HepG2 (cell line): ENCODE results near the gene FAM117A. TPM values are rescaled to one million over a fixed set of nuclear protein-coding genes. Genes with fewer than 3 reads are reported as not detected.

Experiments
- CHCHD3 ChIP-seq: sonication (generic); formaldehyde crosslinking; IDR thresholded peaks from 2 replicates; pipeline ENCODE4 v1.8.0; 2022; ENCODE audit warnings: mild to moderate bottlenecking, missing genetic modification reagents, moderate library complexity
- ESRRA ChIP-seq: sonication (generic); formaldehyde crosslinking; IDR thresholded peaks from 2 replicates; pipeline ENCODE4 v1.5.1; 2020; ENCODE audit warnings: mild to moderate bottlenecking, low read depth, missing genetic modification reagents
- EZH2 ChIP-seq: conservative IDR thresholded peaks from 2 replicates; pipeline ENCODE4 v1.6.1; 2012; ENCODE audit warnings: mild to moderate bottlenecking, low read depth, low read length, moderate library complexity
- FIP1L1 ChIP-seq: fragments of 200-400 bp; formaldehyde crosslinking; IDR thresholded peaks from 2 replicates; pipeline ENCODE4 v1.6.1; 2018; ENCODE audit warnings: low read depth, mild to moderate bottlenecking, low read length, moderate library complexity, borderline replicate concordance; ENCODE audit not compliant: insufficient read depth
- GLI4 ChIP-seq: sonication (generic); formaldehyde crosslinking; IDR thresholded peaks from 2 replicates; pipeline ENCODE4 v1.5.1; 2020; ENCODE audit warnings: missing genetic modification reagents, mild to moderate bottlenecking, moderate library complexity, borderline replicate concordance
- KMT2B ChIP-seq: IDR thresholded peaks from 2 replicates; pipeline ENCODE4 v1.6.1; 2016; ENCODE audit warnings: missing genetic modification reagents, missing compliant biosample characterization
- NR2F1 ChIP-seq, 2 experiments: fragments of 450-650 bp in 1 of 2; formaldehyde crosslinking in 1 of 2; IDR thresholded peaks; 2 replicates each; pipeline versions ENCODE4 v1.5.0 to v1.6.1; 2016 to 2020; ENCODE audit warnings: mild to moderate bottlenecking in 1 of 2, missing compliant biosample characterization in 1 of 2, missing genetic modification reagents in 1 of 2, moderate library complexity in 1 of 2
- U2AF2 ChIP-seq: fragments of 200-400 bp; formaldehyde crosslinking; IDR thresholded peaks from 2 replicates; pipeline ENCODE4 v1.6.1; 2017; ENCODE audit warnings: low read depth, mild to moderate bottlenecking, low read length
- ZC3H13 ChIP-seq: sonication (generic); formaldehyde crosslinking; IDR thresholded peaks from 2 replicates; pipeline ENCODE4 v1.8.1; 2023; ENCODE audit warnings: mild to moderate bottlenecking, missing genetic modification reagents, moderate library complexity
- ZMYM3 ChIP-seq: sonication (generic); formaldehyde crosslinking; IDR thresholded peaks from 2 replicates; pipeline ENCODE4 v1.5.1; 2020; ENCODE audit warnings: mild to moderate bottlenecking, missing genetic modification reagents
- ZNF124 ChIP-seq: sonication (generic); formaldehyde crosslinking; IDR thresholded peaks from 2 replicates; pipeline ENCODE4 v1.4.0; 2020; ENCODE audit warnings: missing genetic modification reagents
- ZNF567 ChIP-seq: sonication (generic); formaldehyde crosslinking; IDR thresholded peaks from 2 replicates; pipeline ENCODE4 v1.8.1; 2023; ENCODE audit warnings: mild to moderate bottlenecking, missing genetic modification reagents, borderline replicate concordance
- ZNF598 ChIP-seq: sonication (generic); formaldehyde crosslinking; IDR thresholded peaks from 2 replicates; pipeline ENCODE4 v1.5.1; 2020; ENCODE audit warnings: mild to moderate bottlenecking, missing genetic modification reagents, borderline replicate concordance
- ZNF607 ChIP-seq: sonication (generic); formaldehyde crosslinking; IDR thresholded peaks from 2 replicates; pipeline ENCODE4 v1.5.1; 2020; ENCODE audit warnings: missing genetic modification reagents, mild to moderate bottlenecking, borderline replicate concordance
- ZNF616 ChIP-seq: sonication (generic); formaldehyde crosslinking; IDR thresholded peaks from 2 replicates; pipeline ENCODE4 v1.5.0; 2020; ENCODE audit warnings: low read depth, mild to moderate bottlenecking, missing genetic modification reagents
- ZNF75D ChIP-seq: sonication (generic); formaldehyde crosslinking; IDR thresholded peaks from 2 replicates; pipeline ENCODE4 v1.8.1; 2023; ENCODE audit warnings: missing genetic modification reagents, mild to moderate bottlenecking, borderline replicate concordance
- ZNF768 ChIP-seq: sonication (generic); formaldehyde crosslinking; IDR thresholded peaks from 2 replicates; pipeline ENCODE4 v1.4.0; 2020; ENCODE audit warnings: missing genetic modification reagents
- ZSCAN22 ChIP-seq: sonication (generic); formaldehyde crosslinking; IDR thresholded peaks from 2 replicates; pipeline ENCODE4 v1.4.0; 2020; ENCODE audit warnings: mild to moderate bottlenecking, missing genetic modification reagents
- polyA plus RNA-seq, 8 experiments: library from polyadenylated mRNA; depleted of rRNA in 3 of 8; stranded (reverse) in 7 of 8; unstranded in 1 of 8; fragments of >200 nt; fragmentation: Illumina TruSeq in 4 of 8; extraction: Trizol in 4 of 8; gene quantifications; 2 replicates each; pipeline versions ENCODE4 v1.2.1 to v1.2.3, GENCODE V29; 2011 to 2016; ENCODE audit warnings: low read depth in 4 of 8, missing spikeins in 1 of 8, mixed read lengths in 1 of 8; ENCODE audit not compliant: insufficient read depth in 1 of 8
- total RNA-seq, 5 experiments: library from RNA; depleted of rRNA; stranded (reverse); fragments of >200 nt; fragmentation: Illumina TruSeq; extraction: Trizol; gene quantifications; 2 replicates each; pipeline ENCODE4 v1.2.3, GENCODE V29; 2016; ENCODE audit warnings: low read depth in 1 of 5
- TF ChIP-seq, protein P1 (sequence below): sonication (generic); formaldehyde crosslinking; IDR thresholded peaks from 2 replicates; pipeline ENCODE4 v1.4.0; 2020; ENCODE audit warnings: missing genetic modification reagents, mild to moderate bottlenecking, borderline replicate concordance
- TF ChIP-seq, protein P2 (sequence below): sonication (generic); formaldehyde crosslinking; IDR thresholded peaks from 2 replicates; pipeline ENCODE4 v1.8.1; 2023; ENCODE audit warnings: missing genetic modification reagents, mild to moderate bottlenecking, borderline replicate concordance
- TF ChIP-seq, protein P3 (sequence below): sonication (generic); formaldehyde crosslinking; IDR thresholded peaks from 2 replicates; pipeline ENCODE4 v1.4.0; 2020; ENCODE audit warnings: low read depth, mild to moderate bottlenecking, missing genetic modification reagents
- TF ChIP-seq, protein P4 (sequence below): sonication (generic); formaldehyde crosslinking; IDR thresholded peaks from 2 replicates; pipeline ENCODE4 v1.4.0; 2020; ENCODE audit warnings: missing genetic modification reagents

The FAM117A gene
- total and polyA plus RNA-seq, 2 of the 13 experiments (the other 11 are each of a cell fraction or from before 2014, with no cell fraction given) = 12.1 to 19.8 TPM

DNA sequence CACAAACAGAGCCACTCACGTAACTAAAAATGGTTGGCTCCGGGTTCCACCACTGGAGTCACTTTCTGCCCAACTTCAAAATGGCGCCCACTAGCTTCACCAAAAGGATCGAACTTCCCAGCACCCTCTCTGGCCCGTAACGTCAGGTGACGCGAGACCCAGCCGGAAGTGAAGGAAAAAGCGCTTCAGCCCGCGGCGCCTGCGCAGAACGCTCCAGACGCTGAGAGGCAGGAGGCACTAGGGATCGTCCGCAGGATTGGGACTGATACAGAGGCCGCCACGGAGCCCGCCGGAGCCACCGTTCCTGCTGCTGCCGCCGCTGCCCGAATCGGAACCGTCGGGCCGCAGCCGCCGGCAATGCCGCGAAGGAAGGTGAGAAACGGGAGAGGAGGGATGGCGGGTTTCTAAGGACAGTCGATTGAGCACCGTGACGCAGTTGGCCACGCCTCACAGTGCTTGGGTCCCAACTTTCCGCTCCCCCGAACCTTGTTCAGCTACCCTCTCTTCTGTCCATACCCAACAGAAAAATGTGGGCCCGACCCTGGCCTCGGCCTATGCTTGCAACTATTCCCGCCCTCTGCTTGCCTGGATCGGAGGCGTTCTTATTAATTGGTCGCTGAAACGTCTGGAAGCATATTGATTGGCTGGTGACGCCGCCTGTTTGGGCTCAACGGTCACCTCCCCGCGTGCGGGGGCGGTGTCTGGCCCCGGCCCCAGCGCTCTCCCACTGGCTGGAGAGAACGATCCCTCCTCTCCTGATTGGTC, 24.7 kb upstream of the FAM117A start, which contains the start of gene KAT7 (continued):
- TF ChIP-seq, protein P1, sequence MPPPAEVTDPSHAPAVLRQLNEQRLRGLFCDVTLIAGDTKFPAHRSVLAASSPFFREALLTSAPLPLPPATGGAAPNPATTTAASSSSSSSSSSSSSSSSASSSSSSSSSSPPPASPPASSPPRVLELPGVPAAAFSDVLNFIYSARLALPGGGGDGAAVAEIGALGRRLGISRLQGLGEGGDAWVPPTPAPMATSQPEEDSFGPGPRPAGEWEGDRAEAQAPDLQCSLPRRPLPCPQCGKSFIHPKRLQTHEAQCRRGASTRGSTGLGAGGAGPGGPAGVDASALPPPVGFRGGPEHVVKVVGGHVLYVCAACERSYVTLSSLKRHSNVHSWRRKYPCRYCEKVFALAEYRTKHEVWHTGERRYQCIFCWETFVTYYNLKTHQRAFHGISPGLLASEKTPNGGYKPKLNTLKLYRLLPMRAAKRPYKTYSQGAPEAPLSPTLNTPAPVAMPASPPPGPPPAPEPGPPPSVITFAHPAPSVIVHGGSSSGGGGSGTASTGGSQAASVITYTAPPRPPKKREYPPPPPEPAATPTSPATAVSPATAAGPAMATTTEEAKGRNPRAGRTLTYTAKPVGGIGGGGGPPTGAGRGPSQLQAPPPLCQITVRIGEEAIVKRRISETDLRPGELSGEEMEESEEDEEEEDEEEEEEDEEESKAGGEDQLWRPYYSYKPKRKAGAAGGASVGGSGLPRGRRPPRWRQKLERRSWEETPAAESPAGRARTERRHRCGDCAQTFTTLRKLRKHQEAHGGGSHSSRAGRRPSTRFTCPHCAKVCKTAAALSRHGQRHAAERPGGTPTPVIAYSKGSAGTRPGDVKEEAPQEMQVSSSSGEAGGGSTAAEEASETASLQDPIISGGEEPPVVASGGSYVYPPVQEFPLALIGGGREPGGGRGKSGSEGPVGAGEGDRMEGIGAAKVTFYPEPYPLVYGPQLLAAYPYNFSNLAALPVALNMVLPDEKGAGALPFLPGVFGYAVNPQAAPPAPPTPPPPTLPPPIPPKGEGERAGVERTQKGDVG (CRISPR knock-in tag) = peak; percentile 68; the same call in 1 of the 2 replicates
- TF ChIP-seq, protein P2, sequence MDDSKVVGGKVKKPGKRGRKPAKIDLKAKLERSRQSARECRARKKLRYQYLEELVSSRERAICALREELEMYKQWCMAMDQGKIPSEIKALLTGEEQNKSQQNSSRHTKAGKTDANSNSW (CRISPR knock-in tag) = no peak
- TF ChIP-seq, protein P3, sequence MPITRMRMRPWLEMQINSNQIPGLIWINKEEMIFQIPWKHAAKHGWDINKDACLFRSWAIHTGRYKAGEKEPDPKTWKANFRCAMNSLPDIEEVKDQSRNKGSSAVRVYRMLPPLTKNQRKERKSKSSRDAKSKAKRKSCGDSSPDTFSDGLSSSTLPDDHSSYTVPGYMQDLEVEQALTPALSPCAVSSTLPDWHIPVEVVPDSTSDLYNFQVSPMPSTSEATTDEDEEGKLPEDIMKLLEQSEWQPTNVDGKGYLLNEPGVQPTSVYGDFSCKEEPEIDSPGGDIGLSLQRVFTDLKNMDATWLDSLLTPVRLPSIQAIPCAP (CRISPR knock-in tag) = no peak
- TF ChIP-seq ZNF598 (peak; percentile 94), FIP1L1 (no peak), KMT2B (CRISPR knock-in tag) (peak; percentile 89), ZNF616 (peak; percentile 36; the same call in 1 of the 2 replicates), ZNF75D (CRISPR knock-in tag) (no peak), ZNF124 (CRISPR knock-in tag) (peak; percentile 85; the same call in 1 of the 2 replicates), CHCHD3 (CRISPR knock-in tag) (no peak), ZNF607 (CRISPR knock-in tag) (peak; percentile 91), ZMYM3 (CRISPR knock-in tag) (no peak), NR2F1 (CRISPR knock-in tag; IDR thresholded peaks at IDR 0.05) (no peak), ZSCAN22 (CRISPR knock-in tag) (no peak; the same call in 1 of the 2 replicates), ZC3H13 (CRISPR knock-in tag) (peak; percentile 83; the same call in 1 of the 2 replicates), U2AF2 (no peak), EZH2 (no peak), GLI4 (peak; percentile 71; the same call in 1 of the 2 replicates), ESRRA (CRISPR knock-in tag) (peak; percentile 15; the same call in 1 of the 2 replicates), ZNF567 (peak; percentile 82), ZNF768 (CRISPR knock-in tag) (peak; percentile 83; the same call in 1 of the 2 replicates)
- TF ChIP-seq, protein P4, sequence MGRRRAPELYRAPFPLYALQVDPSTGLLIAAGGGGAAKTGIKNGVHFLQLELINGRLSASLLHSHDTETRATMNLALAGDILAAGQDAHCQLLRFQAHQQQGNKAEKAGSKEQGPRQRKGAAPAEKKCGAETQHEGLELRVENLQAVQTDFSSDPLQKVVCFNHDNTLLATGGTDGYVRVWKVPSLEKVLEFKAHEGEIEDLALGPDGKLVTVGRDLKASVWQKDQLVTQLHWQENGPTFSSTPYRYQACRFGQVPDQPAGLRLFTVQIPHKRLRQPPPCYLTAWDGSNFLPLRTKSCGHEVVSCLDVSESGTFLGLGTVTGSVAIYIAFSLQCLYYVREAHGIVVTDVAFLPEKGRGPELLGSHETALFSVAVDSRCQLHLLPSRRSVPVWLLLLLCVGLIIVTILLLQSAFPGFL = no peak
